GM19438 (cell line): ENCODE results near the gene TESPA1.
"Not testable (repeated sequence)": the region's sequence is repeated elsewhere in the genome, so short reads cannot be mapped to it uniquely, and the experiment has no call there.

Source experiments
- ATAC-seq: cut with Tn5 transposase; IDR thresholded peaks from one replicate; pipeline ENCODE4 v1.9.1; 2021; ENCODE audit warnings: low read depth; ENCODE audit not compliant: unreplicated experiment

TESPA1 gene

DNA sequence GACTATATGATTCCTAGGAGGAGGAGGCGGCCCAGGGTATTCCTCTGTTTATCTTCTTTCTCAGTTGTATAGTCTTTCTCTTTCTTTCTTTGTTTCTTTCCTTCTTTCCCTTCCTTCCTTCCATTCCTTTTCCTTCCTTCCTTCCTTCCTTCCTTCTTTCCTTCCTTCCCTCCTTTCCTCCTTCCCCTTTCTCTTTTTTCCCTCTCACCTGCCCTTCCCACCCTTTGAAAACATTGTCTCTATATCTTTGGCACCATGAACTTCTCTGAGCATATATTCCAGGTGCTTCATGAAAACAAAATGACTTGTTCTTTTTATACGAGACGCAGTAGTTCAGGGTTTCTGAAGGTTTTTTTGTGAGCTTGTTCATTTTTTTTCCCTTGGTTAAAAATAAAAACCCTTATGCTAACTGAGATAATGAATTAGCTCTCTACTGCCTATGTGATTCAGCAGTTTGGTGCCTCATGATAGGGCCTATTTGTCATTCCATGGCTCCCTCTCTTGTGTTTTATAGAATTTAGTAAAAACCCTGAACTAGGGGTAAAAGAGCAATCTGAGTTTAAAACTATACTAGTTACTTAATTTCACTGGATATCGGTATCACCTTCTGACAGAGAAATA is 3.2 kb upstream of the TESPA1 start:
- ATAC-seq, result no peak

DNA sequence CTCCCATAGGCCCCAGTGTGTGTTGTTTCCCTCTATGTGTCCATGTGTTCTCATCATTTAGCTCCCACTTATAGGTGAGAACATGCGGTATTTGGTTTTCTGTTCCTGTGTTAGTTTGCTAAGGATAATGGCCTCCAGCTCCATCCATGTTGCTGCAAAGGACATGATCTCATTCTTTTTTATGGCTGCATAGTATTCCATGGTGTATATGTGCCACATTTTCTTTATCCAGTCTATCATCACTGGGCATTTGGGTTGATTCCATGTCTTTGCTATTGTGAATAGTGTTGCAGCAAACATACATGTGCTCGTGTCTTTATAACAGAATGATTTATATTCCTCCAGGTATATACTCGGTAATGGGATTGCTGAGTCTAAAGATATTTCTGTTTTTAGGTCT is 2.2 kb upstream of the TESPA1 start:
- ATAC-seq, result not testable (repeated sequence)

DNA sequence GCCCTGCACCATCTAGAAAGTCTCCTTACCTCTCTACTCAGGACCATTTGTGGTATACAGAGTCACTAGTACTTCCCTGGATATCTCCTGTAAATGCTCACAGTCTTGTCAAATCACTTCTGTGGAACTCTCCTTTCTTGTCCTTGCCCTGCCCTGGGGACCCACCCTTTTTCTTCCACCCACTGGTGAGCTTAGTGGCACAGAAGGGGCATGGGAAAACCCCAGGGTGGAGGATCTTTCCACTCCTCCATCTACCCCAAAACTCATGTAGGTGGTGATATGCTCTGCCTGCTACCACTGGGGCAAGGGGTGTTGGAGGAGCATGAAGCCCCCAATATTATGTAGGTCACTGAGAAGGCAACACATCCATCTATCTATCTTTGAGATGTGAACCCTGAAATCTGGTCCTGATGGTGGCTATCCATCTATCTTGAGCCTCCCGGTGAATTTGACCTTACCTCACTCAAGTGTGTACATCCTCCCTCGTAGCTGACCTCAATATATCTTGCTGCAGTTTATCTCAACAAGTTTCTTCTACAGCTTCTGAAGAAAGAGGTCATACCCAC is 943 bp downstream of the TESPA1 start:
- ATAC-seq, result no peak

DNA sequence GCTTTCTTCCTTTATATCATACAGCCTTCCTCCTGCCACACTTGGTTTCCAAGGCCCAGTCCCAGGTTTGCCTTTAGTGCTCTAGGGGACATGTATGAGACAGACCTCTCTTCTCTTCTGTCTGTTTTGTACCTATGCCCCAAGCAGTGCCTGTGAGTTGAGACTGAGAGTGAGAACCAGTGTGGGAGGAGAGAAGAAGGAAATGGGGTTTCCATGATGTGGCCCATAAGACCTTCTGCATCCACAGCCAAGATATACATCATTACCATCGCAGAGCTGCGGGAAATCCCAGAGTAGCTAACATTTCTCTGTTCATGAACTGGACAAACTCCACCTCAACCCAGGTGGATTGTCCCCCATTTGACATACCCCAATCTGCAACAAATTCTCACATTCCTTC is 2.8 kb downstream of the TESPA1 start:
- ATAC-seq, result no peak

DNA sequence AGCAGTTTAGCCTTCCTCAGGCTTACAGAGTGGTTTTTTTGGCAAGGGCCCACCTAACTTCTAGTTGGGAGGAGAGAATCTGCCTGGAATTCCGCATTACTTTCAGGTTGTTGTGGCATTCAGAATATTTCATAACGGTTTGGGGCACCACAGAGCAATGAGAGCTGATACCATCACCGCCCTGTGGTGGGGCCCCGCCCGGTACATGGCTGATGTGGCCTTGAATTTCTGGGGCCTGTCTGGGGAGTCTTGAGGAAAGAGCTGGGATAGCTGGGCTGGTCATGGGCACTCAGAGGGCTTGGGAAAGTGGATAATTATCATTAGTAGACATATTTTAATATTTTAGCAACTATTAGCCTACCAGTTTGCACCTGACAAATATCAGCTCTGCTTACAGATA is 4.2 kb downstream of the TESPA1 start:
- ATAC-seq, result no peak

DNA sequence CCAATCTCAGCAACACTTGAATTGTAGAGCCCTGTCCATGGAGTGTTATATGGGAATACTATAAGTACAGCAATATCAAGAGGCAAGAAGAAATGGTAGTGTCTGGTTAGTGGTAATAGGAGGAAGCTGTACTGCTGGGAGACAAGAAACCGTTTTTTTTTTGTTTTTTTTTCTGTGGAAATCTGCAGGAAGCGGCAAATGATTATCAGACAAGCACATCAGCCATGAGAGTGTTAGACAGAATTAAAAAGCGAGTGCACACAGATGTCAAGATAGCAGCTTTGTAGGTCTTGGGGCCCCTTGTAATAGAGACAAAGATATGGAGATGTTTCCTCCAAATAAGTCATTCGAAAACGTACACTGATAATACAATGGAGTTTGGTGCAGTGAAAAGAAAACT is 6.7 kb downstream of the TESPA1 start:
- ATAC-seq, result no peak

DNA sequence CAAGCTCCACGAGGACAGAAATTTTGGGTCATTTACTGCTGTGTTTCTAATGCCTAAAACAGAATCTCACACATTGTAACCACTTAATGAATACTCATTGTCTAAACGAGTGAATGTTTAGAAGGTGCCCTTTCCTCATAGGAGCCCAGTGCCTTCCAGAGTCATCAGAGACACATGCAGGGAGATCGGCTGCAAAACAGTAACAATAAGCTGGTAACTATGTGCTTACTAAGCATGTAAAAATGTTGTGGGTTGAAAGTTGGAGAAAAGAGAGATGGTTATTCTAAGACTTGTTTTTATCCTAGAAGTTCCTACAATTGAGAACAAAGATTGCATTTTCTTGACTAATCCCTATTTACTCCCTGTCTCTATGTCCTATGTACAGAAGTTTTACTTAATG is 7.4 kb downstream of the TESPA1 start:
- no peak for ATAC-seq

DNA sequence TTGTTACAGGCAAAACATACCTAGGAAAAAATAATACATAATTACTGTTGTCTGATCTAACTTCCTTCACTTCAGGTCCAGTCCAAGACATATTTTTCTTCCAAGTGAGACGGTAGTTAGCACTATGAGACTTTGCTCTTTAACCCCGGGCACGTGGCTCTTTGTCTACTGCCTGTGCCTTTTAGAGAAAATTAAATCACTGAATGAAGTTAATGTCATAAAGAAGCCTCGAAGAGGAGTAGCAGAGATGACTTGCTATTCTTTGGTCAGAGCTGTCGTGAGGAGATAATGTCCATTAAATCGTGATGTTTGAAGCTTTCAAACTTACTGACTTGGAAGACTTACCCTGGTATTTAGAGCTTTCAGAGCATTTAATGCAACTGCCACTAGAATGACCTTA is 8.7 kb downstream of the TESPA1 start:
- no peak for ATAC-seq

DNA sequence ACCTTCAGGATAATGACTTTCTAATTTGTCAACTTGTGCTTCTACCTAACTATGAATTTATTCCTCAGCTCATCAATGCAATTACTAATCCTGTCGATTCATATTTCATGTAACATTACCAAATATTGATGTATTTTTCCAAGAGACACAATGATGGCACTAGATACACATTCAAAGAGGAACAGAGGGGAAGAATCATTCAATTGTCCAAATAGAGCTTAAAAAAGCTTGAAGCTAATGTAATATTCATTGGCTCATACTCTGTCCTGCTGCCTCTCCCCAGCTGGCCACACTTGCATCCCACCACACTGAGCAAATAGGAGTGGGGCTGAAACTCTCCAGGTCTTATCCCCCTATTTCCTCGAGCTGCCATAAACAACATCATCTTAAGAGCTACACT is 9.3 kb downstream of the TESPA1 start:
- no peak for ATAC-seq

DNA sequence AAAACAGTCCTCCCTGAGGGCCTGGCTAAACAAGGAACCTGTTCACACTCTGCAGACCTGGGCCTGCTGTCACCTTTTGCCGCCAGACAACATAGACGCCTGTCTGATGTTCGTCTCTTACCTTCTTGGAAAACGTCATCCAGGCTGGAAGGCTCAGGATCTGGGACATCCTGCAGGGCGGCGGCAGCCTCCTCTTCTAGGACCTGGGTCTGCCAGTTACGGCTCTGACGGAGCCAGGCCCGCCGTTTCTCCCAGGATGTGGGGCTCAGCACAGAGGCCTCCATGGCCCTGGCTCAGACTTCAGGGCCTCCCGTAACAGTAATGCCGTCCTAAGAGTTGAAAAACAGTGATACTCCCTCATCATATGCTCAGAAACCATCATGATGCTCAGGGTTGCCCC is 10.3 kb downstream of the TESPA1 start:
- ATAC-seq, result no peak

DNA sequence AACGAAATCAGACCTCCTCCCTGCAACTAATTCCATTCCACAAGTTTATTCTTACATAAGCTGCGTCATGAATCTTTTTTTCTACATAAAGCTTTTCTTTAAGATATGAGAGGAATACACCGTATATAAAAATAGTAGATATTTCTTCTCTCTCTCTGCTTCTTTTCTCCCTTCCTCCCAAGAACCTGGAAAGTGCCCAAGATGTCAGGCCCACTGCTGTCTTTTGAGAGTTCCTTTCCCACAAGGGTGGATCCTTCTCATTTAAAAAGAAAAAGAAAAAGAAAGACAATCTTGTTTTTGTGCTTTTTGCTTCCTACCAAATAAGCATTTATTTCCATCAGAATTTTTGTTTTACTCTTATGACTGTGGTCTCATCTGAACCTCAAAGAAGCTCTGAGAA is 11.0 kb downstream of the TESPA1 start:
- no peak for ATAC-seq

DNA sequence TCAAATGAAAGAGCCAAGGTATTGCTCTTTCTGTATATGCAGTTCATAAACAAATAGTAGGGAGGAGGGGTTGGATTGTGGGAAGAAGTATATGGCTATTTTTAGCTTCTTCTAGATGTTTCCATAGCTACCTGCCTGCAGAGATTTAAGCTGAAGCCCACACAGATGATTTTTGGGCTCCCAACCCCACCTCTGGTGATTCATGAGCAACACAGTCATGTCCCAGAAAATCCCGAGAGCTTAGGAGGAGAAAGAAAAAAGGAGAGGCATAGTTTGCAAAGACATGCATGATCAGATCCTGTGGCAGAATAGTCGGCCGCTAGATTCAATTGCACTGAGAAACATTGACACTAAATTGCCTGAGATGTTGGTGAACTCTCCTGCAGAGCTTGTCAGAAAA is 13.8 kb downstream of the TESPA1 start:
- ATAC-seq, result no peak

DNA sequence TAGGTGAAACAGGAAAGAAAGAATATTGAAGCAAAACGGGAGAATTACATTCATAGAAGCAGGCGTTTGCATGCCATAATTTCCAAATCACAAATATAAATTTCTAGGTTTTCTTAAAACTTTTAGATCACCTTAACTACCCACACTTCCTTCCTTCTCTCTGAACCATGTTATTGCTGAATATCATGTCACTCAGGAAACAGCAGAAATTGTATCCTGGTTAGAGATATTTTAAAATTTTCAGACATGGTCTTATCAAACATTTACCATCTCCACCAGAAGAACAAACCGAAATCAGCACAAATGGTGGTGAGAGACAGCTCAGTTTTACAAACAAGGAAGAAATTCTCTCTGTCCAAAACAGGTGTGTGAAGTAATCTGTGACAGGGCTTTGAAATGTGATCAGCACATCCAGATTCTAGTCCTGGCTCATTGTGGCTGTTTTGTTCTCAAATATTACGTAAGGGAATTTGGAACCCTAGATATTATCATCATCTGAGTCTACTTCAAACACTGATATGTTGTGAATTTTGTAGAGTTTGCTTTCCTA is 16.3 kb downstream of the TESPA1 start:
- no peak for ATAC-seq

DNA sequence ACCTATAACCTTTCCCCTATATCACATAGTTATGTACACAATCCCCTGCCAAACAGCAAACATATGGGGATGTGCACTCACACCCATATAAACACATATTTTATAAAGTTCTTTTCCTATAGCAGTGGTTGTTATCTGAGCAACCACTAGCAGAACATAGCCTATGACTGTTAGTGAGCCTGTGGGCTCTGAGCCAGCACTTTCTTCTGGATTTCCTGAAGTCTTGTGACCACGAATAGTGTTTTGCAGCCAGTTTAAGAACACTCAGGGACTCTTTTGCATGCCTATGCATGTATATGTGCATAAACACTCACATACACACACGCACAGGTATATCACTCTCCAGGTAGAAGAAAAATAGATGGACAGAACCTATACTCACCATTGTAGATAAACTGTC is 17.1 kb downstream of the TESPA1 start:
- ATAC-seq, result no peak

DNA sequence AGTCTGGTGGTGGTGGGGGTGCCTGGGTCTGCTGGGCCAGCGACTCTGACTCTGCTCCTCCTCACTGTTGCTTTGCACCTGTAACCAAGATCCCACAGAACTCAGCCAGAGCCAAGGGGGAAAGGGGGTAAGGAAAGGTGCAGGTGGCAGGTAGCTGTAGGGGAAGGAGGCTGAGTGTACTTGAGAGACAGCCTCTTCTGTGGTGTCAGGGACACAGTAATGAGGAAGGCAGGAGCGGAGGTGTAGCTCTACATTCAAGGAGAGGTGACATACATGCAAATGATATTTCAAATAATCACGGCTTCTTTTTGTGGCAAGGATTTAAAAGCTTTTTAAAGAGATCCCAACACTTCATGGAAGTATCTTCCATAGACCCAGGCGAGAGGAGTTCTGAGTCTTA is 23.4 kb downstream of the TESPA1 start:
- no peak for ATAC-seq

DNA sequence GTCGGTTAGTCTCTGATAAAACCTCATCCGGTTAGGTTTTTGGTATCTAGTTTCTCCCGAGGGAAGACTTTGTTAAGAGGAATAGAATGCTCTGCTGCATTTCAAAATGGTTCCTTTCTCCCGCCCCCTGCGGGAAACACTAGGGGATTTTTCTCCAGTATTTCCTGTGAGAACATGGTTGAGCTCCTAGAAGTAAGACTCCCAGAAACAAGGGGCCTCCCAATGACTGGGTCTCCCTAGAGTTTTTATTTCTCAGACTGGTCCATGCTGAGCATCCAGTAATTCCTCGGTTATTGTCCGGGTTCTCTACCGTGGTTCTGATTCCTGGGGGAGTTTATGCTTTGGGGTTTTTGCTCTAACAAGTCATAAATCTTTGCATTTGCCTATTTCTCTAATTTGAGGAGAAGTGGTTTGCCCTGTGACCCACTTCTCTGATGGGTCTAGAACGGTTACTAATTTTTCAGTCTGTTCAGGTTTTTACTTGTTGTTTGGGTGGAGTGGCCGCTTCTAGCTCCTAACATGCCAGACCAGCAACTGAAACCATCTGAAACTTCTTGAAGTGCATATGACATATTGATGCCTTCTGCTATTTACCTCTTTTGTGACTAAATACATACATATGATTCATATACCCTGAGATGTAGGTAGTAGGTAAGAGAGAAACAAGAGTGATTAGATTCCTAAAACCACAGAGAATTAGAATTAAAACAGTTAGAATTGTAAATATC is 25.1 kb downstream of the TESPA1 start:
- ATAC-seq, result peak; percentile 65

DNA sequence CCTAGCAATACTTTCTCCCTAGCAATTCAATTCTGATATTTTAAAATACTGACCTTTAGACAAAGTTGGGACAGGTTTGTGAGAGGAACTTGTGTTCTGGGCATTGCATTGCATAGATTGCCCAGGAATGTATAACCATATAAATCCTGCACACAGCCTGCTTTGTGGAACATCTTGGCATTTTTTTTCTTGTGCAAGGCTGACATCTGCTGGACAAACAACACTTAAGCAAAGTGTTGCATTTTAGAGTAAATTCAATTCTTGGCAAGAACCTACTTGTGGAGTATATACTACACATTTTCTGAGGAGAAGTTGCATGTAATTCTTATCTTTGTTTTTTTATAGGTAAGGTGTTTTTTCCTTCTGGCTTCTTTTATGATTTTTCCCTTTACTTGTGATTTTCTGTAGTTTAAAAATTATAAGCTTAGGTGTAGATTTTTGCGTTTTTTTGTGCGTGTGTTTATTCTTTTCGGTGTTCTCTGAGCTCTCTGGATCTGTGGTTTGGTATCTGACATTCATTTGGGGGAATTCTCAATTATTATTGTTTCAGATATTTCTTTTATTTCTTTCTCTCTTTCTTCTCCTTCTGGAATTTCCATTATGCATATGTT is 26.4 kb downstream of the TESPA1 start:
- ATAC-seq, result no peak

DNA sequence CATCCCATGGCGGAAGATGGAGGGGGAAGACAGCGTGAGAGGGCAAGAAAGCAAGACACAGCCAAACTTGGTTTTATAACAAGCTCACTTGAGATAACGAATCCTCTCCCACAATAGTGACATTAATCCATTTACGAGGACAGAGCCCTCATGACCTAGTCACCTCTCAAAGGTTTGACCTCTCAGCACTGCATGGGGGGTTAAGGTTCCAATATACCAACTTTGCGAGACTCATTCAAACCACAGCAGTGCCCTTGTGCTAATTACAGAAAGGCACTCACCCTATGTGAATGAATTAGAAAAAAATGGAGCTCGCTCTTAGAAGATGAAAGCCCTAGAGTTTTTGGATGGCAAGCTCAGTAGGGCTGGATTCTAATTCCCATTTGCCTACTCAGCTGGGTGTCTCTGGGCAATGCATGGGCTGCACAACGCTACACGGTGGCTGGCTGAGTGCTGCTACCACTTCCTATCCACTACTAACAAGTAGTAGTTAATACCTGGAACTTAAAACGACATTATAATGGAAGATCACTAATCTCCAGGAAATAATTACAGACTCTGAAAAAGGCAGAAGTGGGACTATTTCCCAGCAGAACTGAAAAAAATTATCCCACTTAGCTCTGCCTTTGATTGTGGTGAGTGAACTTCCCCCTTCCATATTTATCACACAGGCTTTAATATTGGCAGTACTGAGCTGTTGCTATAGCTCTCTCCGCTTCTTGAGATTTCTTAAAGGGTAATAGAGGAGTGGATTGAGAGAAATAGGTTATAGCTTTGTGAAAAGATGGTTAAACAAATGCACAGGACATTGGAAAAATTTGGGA is 27.5 kb downstream of the TESPA1 start:
- no peak for ATAC-seq

DNA sequence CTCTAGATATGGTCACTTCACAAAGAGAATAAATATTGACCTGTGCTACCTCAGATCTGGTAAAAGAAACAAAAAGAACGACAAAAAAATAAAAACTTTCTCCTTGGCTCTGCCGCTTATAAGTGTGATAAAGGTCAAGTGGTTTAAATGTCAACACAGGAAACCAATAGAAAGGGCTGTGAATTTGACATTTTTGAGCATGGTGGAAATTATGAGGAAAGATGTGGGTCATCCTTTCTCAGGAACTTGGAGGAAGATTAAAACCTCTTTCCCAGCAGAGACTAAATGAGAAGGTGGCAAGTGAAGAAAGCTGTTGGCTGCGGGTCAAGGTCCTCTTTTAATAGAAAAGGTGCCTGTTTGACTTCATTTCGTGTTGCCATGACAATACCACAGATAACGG is 28.2 kb downstream of the TESPA1 start:
- ATAC-seq, result no peak

DNA sequence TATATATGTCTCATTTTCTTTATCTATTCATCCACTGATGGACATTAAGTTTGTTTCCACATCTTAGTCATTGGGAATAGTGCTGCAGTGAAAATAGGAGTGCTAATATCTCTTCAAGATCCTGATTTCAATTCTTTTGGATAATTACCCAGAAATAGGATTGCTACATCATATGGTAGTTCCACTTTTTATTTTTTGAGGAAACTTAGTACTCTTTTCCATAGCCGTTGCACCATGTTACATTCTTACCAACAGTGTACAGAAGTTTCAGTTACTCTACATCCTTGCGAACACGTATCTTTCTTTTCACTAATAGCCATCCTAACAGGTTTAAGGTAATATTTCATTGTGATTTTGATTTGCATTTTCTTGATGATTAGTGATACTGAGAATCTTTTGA is 29.8 kb downstream of the TESPA1 start:
- ATAC-seq, result no peak

DNA sequence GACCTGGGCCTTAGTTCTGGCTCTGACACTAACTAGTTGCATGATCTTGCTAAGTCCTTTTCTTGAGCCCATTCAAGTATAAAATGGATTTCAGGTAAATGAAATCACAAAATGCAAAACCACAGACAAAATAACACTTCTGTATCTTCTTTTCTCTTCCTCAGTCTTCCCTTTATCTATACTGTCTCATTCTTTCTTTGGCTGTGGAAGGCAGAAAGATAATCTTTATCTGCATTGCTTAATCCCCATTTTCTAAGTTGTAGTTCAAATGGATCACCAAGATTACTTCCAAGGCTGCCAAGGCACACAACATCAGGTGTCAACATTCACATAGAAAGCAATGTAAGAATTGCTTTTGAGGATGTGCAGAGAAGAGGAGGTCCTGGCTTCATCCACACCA is 30.3 kb downstream of the TESPA1 start:
- ATAC-seq, result no peak
